Fibroblast of peridontal ligament (primary cell): ENCODE results near the gene CFAP73.

Experiments
- DNase-seq: peaks from one replicate; pipeline ENCODE4 v3.0.0-alpha.2; 2010; ENCODE audit errors: extremely low read depth

CFAP73 gene

DNA sequence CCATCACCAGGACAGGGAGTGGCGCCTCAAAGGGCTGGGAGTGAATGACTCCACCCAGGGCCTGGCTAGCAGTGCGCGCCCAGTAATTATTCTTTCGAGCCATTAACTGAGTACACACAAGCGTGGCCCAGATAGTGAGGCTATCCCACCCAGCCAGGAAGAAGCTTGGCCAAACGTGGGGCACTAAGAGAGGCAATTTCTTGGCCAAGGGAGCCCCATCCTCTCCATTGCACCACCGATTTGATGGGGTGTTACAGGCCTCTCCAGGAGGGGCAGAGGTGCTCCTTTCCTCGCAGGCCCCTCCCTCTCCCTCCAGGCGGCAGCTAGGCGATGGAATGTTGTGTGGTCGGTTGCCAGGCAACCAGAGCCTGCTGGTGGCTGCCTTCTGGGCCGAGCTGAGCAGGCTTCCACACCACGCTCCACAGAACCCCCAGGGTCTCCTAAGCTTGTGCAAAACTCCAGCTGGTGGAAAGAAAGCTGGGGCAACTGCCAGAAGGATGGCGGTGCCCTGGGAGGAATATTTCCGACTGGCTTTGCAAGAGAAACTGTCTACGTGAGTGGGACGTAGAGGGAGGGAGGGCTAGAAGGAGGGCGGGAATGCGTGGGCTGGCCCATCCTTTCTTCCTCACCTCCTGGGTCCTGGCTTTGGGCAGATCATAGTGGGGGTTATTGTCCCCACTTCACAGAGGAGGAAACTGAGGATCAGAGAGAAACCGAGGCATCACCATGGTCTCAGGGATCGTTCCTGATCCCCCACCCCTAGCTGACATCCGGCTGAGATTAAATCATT is at the start of gene CFAP73:
TSS of gene CFAP73 (plus strand) at position 364 of the 790 bp plus-strand sequence. CDS start at position 498, 134 bp downstream.
- peak; percentile 83 for DNase-seq

- DNase-seq, result no peak
These were observed 49.8 kb upstream of the CFAP73 start for GRCh38 chr12:113099764-113100163.

GRCh38 chr12:113101751-113102150 is 47.8 kb upstream of the CFAP73 start:
- DNase-seq, result no peak

DNA sequence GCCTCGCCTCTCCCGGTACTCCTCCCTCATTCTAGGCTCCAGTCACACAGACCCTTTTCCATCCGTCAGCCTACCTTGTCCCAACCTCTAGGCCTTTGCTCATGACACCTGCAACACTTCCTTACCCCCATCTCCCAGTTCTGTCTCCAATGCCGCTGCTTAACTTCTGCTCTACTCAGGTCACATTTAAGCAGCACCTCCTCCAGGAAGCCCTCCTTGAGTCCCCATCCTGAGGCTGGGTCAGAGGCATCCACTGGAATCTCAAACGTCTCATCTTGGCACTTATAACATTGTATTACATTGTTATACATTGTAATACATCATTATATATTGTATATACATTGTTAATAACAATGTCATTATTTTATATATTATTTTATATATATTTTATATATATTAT is 46.7 kb upstream of the CFAP73 start:
- DNase-seq, result no peak

GRCh38 chr12:113103756-113104450 is 45.6 kb upstream of the CFAP73 start:
- no peak for DNase-seq

DNA sequence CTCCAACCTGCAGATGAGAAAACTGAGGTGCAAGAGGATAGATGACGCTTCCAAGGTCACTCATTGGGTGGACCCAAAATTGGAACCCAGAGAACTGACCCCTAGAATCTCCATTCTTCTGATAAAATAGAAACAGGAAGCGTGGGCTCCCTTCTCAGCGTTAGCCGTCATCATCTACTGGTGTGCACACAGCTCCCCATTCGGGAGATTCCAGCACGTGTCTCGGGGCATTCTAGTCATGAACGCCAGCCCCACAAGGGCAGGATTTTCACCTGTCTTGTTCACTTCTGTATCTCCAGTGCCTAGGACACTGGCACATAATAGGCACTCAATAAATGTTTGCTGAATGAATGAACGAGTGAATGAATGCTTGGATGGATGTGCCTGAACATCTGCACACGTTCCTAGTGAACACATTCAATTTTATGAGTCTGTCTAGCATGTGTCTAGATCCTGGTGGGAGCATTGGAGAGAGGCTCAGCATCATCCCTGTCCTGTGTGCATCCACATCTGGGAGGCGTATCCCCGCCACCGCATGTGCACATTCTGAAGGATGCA is 44.5 kb upstream of the CFAP73 start:
- DNase-seq, result no peak

DNA sequence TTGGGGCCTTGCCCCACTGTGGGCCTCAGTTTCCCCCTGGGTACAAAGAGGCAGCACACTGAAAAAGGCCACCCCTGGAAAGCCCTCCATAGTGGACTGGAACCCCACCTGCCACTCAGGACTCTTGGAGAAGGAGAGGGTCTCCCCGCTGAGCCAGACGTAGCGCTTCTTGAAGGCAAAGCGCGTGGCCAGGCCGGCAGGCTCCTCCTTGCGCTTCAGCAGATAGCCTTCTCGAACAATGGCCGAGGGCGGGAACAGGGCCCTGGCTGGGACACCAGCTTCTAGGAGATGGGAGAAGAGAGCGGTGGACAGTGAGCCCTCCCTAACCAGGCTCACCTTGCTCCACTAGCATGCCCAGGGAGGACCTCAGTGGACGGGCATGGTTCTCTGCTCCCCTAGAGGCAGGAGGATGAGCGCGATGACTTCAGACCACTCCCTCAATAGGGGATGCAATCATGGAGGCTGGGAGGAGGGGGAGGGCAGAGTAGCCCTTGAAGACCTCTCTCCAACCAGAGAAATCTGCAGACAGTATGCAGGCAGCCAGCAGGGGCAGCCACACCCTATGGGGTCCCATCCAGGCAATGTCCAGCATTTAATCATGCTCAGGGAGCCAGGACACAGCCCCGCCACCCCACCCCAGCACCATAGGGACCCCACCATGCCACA is 43.8 kb upstream of the CFAP73 start:
- no peak for DNase-seq

DNA sequence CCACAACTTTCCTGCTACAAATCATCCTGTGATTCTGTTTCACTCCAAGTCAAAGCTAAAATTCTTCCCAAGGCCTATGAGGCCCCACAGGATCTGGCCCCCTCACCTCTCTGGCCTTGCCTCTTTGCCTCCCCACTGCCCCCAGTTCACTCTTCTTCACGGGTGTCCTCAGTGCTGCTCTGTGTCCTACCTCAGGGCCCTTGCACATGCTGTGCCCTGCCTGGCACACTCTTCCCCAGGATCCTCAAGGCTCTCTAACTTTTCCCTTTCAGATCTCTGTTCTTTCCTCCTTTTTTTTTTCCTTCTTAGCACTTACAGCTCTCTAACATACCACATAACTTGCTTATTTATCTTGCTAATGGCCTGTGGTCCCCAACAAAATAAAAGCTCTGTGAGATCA is 43.2 kb upstream of the CFAP73 start:
- no peak for DNase-seq

GRCh38 chr12:113108308-113108707 is 41.2 kb upstream of the CFAP73 start:
- no peak for DNase-seq

DNA sequence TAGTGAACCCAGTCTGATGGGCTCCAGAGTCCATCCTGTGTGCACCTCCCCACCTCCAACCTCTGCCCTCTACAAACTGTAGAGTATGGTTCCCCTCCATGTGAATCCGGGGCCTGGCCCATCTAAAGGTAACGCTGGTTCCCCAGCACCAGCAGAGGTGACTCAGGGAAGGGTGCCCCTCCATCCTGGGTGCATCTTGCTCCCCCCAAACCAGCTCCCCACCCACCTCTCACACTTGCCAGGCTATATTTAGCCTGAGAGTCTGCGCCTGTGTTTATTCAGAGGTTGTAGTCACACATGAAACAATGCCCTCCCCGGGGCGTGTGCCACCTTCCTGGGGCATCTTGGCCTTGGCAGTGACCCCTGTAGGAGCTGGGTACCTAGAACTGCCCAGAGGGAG is 40.2 kb upstream of the CFAP73 start:
- DNase-seq, result no peak

DNA sequence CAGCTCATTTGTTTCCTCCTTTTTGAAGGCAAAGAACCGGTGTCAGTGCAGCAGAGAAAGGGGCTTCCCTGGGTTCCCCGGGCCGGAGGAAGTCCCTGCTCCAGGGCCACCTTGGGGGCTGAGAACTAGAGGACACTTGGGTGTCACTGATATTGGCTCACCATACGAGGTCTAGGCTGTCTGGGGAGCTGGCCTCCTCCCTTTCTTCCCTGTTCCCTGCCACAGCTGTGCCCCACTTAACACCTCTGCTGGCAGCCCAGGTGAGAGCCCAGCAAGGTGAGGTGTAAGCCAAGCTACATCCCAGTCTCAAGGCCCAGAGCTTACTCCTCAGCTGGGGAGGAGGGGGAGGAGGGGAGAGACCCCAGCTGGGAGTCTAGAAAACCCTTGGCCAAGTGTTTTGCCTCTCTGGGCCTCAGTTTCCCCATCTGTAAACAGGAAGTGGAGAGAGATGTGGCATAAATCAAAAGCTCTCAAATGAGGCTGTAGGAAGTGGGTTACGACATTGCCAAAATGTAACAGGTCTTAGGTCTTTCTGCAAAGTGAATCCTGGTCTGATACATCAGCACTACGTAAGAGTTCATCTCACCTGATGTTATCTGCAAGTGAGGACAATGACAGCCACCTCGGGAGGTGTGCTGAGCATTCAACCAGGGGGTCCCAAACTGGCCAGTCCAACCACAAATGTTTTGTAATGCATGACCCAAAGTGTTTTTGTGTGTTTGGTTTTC is 39.5 kb upstream of the CFAP73 start:
- no peak for DNase-seq

DNA sequence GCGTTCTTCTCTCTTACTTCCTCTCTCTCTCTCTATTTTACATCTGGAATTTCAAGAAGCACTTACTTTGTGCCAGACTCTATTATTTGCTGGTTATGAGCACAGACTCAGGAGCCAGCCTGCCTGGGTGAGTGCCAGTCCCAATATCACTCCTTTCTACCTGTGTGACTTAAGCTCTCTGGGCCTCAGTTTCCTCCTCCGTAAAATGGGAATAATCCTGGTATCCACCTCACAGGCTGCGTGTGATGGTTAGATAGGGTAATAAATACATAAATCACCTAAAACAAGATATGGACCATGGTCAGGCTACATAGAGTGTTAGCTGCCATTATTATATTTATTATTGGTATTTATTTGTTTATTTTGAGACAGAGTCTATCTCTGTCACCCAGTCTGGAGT is 38.3 kb upstream of the CFAP73 start:
- no peak for DNase-seq

DNA sequence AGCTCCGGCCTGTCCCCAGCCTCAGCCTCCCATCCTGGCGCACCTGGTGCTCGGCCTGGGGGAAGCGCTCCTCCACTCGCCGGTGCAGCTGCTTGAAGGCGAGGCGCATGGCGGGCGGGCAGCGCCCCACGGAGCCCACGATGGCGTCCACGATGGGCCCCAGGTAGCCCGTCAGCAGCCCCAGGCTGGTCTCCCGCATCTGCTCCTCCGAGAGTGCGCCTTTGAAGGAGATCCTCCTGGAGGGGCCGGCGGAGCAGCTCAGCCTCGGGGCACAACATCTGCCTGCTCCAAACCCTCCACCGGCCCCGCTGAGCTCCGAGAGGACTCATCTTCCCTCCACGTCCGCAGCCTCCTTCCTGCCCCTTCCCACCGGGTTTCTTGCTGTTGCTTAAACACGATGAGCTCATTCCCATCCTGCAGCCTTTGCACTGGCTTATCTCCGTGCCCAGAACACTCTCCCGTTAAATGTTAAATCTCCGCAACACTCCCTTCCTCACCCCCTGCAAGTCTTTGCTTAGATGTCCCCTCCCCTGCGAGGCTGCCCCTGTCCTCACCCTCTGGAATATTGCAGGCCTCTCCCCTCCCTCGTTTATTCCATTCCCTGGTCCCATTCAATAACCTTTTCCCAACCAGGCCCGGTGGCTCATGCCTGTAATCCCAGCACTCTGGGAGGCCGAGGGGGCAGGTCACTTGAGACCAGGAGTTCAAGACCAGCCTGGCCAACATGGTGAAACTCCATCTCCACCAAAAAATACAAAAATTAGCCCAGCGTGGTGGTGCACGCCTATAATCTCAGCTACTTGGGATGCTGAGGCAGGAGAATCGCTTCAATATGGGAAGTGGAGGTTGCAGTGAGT is 37.3 kb upstream of the CFAP73 start:
- DNase-seq, result no peak

GRCh38 chr12:113113397-113113796 is 36.1 kb upstream of the CFAP73 start:
- DNase-seq, result no peak

DNA sequence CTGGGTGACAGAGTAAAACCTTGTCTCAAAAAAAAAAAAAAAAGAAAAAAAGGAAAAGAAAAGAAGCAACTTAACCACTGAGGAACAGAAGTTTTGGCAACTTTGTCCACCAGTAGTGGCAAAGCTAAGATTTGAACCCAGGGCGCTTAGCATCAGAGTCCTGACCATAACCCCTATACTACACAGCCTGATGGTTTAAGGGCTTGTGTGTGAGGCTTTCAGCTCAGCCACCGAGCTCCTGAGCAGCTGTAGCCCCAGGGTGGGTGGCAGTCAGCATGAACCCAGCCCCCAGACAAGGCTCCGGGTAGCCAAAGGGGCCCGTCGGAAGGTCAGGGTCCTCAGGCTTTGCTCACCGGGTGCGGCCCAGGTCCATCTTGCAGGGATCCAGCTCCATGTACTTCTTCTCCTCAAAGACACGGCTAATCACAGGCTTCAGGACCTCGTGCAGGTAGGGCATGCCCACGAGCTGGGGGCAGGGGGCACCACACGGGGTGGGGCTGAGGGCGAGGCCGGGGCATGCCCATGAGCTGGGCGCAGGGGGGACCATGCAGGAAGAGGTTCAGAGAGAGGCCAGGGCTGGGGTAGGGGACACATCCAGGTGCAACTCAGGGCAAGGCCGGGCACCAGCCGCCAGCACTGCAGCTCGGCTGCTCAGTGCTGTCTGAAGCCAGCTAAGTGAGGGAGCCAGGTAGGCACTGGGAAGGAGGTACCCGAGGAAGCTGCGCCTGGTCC is 34.9 kb upstream of the CFAP73 start:
- no peak for DNase-seq

GRCh38 chr12:113115455-113116126 is 33.9 kb upstream of the CFAP73 start:
- no peak for DNase-seq

- DNase-seq, result no peak
These were observed 32.6 kb upstream of the CFAP73 start for GRCh38 chr12:113116875-113117274.

GRCh38 chr12:113117684-113118083 is 31.8 kb upstream of the CFAP73 start:
- peak; percentile 49 for DNase-seq

DNA sequence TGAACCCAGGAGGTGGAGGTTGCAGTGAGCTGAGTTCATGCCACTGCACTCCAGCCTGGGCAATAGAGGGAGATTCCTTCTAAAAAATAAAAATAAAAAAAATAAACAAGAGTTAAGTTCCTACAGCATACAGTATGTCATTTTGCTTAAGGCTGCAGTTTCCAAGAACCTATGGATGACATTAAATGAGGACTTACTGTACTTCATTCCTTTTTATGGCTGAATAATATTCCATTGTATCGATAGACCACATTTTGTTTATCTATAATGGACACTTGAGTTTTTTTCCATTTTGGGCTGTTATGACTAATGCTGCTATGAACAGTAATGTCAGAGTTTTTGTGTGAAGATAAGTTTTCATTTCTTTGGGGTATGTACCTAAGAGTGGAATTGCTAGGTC is 31.4 kb upstream of the CFAP73 start:
- DNase-seq, result no peak
